NCI-H2029 treated with DMSO at 0.1 percent for 48 hours (cell line): Measurements from ENCODE around the gene SLC22A15.
"Not testable (repeated sequence)": the region's sequence is repeated elsewhere in the genome, so short reads cannot be mapped to it uniquely, and the experiment has no call there.

Experiments
- DNase-seq: peaks from one replicate; lab custom pipeline; 2025; lab: John Stamatoyannopoulos, UW

The SLC22A15 gene

GRCh38 chr1:116031302-116031835, 55.1 kb downstream of the SLC22A15 start:
- no peak for DNase-seq

DNA sequence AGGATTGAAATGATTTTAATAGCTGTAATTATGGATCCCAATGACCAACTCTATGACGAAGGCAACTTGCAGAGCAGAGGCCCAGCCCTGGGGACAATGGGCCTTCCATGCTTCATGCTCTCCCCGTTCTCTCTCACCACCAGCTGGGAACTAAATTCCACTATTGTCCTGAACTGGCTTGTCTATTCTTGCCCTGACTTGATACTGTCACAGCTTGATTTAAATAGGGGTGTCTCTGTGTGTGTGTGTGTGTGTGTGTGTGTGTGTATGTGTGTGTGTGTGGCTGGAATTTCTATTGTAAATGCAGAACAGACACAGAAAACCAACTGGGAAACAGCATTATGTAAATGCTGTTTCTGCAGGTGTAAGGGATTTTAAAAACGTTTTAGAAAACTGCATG, 57.0 kb downstream of the SLC22A15 start:
- no peak for DNase-seq

GRCh38 chr1:116036255-116036654, 59.9 kb downstream of the SLC22A15 start:
- DNase-seq = no peak

DNA sequence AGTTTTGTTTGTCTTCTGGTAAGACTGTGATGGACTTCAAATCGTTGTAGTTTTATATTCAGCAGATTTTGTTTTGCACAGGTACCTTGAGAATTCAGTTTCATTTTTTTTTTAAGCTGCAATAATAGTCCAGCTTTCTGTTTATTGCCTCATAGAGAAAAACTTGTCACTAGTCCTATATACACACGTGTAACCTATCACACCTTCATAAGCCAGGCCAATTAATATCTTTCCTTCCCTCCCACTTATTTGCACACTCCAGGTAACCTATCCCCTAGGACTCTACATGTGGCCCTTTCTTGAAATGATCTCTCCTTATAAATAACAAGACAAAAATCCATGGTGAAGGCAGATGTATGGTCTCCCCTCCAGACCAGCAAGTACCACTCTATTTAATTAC, 62.4 kb downstream of the SLC22A15 start:
- no peak for DNase-seq

DNA sequence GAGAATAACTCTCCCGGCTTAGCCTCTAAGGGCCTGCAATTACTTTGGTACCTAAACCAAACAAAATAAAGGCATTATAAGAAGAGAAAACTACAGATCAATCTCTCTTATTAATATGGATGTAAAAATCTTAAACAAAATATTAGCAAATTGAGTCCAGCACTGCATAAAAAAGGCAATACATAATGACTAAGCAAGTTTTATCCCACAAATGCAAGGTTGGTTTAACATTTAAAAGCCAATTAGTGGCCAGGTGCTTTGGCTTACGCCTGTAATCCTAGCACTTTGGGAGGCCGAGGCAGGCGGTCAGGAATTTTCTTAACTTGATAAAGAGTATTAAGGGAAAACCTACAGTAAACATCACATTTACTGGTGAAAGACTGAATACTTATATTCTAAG, 67.8 kb downstream of the SLC22A15 start:
- DNase-seq = no peak

DNA sequence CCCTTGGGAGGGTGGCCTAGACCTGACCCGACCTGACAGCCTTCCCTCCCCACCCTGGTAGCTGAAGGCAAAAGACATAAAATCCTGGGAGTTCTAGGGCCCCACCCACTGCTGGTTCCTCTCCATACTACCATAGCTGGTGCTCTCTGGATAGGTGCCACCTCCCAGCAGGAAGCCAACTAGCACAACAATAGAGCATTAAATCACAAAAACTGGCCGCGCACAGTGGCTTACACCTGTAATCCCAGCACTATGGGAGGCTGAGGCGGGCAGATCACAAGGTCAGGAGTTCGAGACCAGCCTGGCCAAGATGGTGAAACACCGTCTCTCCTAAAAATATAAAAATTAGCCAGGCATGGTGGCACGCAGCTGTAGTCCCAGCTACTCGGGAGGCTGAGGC, 70.6 kb downstream of the SLC22A15 start:
- DNase-seq = not testable (repeated sequence)

DNA sequence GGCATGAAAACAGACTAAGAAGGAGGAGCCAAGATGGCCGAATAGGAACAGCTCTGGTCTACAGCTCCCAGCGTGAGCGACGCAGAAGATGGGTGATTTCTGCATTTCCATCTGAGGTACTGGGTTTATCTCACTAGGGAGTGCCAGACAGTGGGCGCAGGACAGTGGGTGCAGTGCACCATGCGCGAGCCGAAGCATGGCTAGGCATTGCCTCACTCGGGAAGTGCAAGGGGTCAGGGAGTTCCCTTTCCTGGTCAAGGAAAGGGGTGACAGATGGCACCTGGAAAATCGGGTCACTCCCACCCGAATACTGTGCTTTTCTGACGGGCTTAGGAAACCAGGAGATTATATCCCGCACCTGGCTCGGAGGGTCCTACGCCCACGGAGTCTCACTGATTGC, 75.6 kb downstream of the SLC22A15 start:
- DNase-seq = not testable (repeated sequence)

DNA sequence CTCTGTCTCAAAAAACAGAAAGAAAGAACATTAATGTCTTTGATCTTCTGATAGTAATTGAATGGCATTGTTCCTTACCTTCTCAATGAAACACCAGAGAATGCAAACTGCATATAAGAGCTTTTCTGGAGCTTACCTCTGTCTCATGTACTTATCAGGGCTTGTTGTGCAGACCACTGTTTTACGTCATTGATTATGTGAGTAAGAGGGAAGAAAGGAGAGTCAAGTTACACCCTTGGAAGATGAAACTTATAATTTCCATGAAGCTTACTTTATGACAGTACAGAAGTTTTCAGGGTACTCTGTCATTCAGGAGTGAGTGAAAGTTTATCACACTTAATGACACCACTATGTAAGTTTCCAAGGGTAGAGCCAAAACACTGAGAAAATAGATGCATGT, 85.9 kb downstream of the SLC22A15 start:
- DNase-seq = no peak

DNA sequence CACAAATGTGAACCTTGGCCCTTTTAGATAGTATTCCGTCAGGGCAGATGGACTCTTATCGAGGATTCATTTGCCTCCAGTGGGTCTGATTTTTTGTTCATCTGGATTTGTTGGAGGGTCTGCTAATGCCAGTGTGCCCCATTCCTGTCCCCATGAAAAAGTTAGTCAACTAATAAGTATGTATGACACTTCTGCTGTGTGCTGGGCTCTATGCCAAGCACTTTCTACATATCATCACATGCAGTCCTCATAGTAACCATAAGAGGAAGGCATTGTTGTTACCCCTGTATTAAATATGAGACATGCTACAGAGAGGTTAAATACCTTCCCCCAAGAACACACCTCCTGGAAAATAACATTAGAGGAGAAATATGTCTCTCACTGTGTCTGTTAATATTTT, 88.3 kb downstream of the SLC22A15 start:
- DNase-seq = no peak

GRCh38 chr1:116066868-116067565, 90.7 kb downstream of the SLC22A15 start:
- no peak for DNase-seq

- DNase-seq = no peak
These were observed 91.2 kb downstream of the SLC22A15 start for GRCh38 chr1:116067566-116067890.

DNA sequence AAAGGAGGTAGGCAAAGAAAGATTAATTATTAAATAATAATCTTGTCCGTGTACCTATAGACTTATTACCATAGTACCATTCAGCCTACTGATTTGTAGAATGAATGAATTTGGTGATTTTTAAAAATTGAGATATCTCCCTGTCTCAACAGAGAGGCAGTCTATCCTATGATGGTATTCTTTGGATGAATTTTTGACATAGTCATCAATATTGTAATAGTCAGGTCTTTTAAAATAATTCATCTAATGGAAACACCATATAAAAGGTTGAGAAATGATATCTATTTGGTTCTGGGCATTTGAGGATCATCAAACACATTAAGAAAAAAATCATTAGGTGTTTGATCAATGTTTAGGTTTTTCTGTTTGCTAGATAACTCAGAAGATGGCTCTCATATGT, 99.3 kb downstream of the SLC22A15 start:
- no peak for DNase-seq

DNA sequence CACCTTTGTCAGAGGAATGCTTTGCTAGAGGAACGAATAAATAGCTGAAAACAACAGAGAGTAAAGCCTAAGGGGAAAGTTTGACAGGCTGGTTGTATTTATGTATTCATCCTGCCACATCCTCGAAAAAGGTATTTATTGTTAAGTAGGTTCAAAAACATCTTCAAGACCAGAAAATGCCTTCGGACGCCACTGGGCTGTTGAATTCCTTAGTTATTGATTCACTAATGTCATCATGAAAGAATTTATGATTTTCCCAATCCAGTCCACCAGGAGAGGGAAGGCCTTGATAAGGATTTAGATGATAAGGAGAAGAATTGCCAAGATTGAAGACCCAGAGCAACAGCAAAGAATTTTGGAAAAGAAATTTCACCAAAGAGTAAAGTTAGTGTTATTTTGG, 99.7 kb downstream of the SLC22A15 start:
- DNase-seq = no peak

DNA sequence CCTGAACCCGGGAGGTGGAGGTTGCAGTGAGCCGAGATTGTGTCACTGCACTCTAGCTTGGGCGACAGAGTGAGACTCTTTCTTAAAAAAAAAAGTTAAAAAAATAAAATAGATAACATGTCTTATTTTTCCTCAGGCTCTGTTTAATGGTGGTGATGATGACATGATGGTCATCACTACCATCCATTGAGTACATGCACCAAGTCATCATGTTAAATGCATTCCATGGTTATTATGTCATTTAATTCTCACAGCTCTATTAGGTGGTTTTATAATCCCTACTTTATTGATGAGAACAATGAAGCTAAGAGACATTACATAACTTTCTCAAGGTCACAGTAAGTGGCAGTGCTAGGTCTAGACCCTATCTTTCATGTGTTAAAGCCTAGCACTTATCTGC, 100.5 kb downstream of the SLC22A15 start:
- DNase-seq = no peak

- no peak for DNase-seq
These were observed 102.4 kb downstream of the SLC22A15 start for GRCh38 chr1:116078699-116079223.

DNA sequence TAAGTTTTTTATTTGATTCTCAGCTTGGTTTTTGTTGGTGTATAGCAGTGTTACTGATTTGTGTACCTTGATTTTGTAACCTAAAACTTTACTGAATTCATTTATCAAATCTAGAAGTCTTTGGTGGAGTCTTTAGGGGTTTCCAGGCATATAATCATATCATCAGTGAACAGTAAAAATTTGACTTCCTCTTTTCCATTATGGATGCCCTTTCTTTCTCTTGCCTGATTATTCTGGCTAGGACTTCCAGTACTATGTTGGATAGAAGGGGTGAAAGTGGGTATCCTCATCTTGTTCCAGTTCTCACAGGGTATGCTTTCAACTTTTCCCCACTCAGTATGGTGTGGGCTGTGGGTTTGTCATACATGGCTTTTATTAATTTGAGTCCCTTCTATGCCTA, 111.3 kb downstream of the SLC22A15 start:
- DNase-seq = no peak

DNA sequence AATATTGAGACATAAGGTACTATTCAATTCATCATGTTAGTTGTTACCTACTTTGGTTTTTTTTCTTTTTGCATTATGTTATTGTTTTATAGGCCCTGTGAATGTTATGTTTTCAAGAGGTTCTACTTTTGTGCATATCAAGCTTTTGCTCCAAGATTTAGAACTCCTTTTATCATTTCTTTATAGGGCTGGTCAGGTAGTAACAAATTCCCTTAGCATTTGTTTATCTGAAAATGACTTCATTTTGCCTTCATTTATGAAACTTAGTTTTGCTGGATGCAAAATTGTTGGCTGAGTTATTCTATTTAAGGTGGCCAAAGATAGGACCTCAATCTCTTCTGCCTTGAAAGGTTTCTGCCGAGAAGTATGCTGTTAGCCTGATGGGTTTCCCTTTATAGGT, 113.6 kb downstream of the SLC22A15 start:
- DNase-seq = no peak

GRCh38 chr1:116091083-116091482, 114.8 kb downstream of the SLC22A15 start:
- DNase-seq = no peak

GRCh38 chr1:116092752-116093489, 116.6 kb downstream of the SLC22A15 start:
- DNase-seq = no peak

- DNase-seq = no peak
These were observed 118.7 kb downstream of the SLC22A15 start for GRCh38 chr1:116095027-116095426.

GRCh38 chr1:116096013-116096618, 119.8 kb downstream of the SLC22A15 start:
- no peak for DNase-seq

- DNase-seq = no peak
These were observed 121.3 kb downstream of the SLC22A15 start for GRCh38 chr1:116097626-116098025.

GRCh38 chr1:116099379-116099778, 123.1 kb downstream of the SLC22A15 start:
- DNase-seq = no peak
